ENCODE measurements around the gene CLSTN2.

CLSTN2 gene

DNA sequence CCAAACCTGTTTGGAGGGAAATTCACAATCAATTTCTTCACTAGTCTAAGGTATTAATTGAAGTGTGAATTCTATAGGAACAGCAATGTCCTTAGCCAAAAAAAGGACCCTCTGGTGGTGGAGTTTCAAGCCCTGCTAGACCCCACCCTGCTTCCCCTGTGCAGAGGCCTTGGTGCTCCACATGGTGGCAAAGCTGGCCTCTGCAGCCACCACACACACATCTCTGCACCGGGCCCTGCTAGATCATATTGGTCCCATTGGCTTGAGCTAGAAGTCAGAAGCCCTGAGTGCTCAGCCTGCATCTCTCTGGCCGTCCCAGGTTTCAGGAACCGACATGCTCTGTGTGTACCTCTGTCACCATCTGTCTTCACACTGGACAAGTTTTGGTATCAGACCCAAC lies 522.0 kb downstream of the CLSTN2 start:
- H3K4me3 ChIP-seq (ENCODE audit: low read depth, low read length), result no peak overlapping the region
- TF ChIP-seq, protein P1, sequence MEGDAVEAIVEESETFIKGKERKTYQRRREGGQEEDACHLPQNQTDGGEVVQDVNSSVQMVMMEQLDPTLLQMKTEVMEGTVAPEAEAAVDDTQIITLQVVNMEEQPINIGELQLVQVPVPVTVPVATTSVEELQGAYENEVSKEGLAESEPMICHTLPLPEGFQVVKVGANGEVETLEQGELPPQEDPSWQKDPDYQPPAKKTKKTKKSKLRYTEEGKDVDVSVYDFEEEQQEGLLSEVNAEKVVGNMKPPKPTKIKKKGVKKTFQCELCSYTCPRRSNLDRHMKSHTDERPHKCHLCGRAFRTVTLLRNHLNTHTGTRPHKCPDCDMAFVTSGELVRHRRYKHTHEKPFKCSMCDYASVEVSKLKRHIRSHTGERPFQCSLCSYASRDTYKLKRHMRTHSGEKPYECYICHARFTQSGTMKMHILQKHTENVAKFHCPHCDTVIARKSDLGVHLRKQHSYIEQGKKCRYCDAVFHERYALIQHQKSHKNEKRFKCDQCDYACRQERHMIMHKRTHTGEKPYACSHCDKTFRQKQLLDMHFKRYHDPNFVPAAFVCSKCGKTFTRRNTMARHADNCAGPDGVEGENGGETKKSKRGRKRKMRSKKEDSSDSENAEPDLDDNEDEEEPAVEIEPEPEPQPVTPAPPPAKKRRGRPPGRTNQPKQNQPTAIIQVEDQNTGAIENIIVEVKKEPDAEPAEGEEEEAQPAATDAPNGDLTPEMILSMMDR (IDR thresholded peaks at IDR 0.05; ENCODE audit: insufficient read depth, low read depth, low read length, missing control alignments), result no peak
- no peak for DNase-seq (ENCODE audit: low read depth)

DNA sequence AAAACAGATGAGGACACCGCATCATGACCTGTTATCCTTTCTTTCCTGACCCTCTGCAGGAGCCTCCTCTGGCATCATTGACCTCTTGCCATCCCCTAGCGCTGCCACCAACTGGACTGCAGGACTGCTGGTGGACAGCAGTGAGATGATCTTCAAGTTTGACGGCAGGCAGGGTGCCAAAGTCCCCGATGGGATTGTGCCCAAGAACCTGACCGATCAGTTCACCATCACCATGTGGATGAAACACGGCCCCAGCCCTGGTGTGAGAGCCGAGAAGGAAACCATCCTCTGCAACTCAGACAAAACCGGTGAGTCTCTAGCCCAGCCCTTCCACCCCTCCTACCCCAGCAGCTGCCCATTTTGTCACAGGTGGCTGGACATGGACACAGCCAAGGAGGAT lies 524.5 kb downstream of the CLSTN2 start:
- H3K4me3 ChIP-seq (ENCODE audit: low read depth, low read length), result no peak overlapping the region
- no peak for DNase-seq (ENCODE audit: low read depth)
- TF ChIP-seq, protein P1 (IDR thresholded peaks at IDR 0.05; ENCODE audit: insufficient read depth, low read depth, low read length, missing control alignments), result no peak

DNA sequence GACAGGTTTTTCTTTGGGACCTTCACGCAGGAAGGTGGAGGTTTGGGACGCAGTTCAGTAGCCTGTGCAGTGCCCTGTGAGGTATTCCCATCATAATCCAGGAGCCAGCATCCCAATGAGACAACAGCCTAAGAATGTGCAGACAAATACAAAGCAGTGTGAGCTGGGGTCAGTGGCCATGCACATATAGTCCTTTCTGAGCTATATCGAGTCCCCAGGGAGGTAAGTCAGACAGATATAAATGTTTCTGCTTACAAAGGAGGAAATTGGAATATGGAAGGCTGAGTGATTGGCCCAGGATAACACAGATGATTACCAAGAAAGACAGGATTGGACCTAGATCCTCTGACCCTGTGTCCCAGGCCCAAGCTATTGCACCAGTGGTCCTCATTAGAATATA lies 526.3 kb downstream of the CLSTN2 start:
- no peak overlapping the region for H3K4me3 ChIP-seq (ENCODE audit: low read depth, low read length)
- no peak for DNase-seq (ENCODE audit: low read depth)
- TF ChIP-seq, protein P1 (IDR thresholded peaks at IDR 0.05; ENCODE audit: insufficient read depth, low read depth, low read length, missing control alignments), result no peak

DNA sequence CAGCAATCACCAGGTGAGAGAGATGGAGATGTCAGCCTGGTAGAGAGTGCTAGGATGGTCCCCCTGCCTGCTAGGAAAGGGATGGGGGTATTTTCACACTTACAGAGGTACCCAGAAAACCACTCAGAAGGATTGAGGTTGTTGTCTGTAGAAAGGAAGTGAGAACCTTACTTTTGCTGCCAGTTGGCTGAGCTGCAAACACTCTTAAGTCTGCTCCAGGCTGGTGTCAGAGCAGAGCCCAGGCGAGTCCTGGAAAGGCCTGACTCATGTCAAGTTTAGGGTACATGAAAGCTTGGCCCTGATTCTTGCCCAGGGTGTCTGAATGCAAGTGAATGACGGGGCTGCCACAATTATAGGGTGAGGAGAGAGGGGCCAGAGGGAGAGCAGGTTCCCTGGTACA lies 528.4 kb downstream of the CLSTN2 start:
- H3K4me3 ChIP-seq (ENCODE audit: low read depth, low read length), result no peak overlapping the region
- DNase-seq (ENCODE audit: low read depth), result no peak
- TF ChIP-seq, protein P1 (IDR thresholded peaks at IDR 0.05; ENCODE audit: insufficient read depth, low read depth, low read length, missing control alignments), result no peak

DNA sequence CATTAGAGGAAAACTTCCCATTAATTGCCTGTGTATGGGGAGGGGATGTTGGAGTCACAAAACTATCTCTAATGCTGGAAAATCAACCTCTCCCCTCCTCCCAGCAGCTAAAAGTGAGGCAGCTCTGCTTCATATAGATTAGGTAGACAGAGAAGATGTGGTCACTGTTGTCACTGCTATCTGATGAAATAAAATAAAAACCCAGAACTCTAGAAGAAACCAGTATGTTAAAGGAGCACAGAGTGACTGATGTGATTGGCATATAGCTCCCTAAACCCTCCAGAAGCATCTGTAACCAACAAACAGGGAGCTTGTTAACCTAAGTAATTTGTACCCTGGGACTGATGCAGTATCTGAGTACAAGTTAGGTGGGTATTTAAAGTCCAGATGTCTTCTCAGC lies 531.0 kb downstream of the CLSTN2 start:
- no peak for DNase-seq (ENCODE audit: low read depth)
- TF ChIP-seq, protein P1 (IDR thresholded peaks at IDR 0.05; ENCODE audit: insufficient read depth, low read depth, low read length, missing control alignments), result no peak
- H3K4me3 ChIP-seq (ENCODE audit: low read depth, low read length), result no peak overlapping the region

DNA sequence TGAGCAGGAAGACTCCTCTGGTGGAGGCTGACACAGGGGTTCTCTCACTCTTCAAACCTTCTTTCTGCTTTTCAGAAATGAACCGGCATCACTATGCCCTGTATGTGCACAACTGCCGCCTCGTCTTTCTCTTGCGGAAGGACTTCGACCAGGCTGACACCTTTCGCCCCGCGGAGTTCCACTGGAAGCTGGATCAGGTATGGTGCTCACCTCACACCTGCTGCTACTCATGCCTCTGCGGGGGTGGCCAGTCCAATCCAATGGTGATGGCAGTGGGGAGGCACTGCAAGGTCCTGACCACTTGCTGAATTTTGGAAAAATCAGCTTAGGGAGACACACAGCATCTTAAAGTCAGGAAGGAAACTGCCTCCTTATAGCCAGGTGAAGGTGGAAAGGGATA lies 531.5 kb downstream of the CLSTN2 start:
- no peak overlapping the region for H3K4me3 ChIP-seq (ENCODE audit: low read depth, low read length)
- no peak for DNase-seq (ENCODE audit: low read depth)
- TF ChIP-seq, protein P1 (IDR thresholded peaks at IDR 0.05; ENCODE audit: insufficient read depth, low read depth, low read length, missing control alignments), result no peak

DNA sequence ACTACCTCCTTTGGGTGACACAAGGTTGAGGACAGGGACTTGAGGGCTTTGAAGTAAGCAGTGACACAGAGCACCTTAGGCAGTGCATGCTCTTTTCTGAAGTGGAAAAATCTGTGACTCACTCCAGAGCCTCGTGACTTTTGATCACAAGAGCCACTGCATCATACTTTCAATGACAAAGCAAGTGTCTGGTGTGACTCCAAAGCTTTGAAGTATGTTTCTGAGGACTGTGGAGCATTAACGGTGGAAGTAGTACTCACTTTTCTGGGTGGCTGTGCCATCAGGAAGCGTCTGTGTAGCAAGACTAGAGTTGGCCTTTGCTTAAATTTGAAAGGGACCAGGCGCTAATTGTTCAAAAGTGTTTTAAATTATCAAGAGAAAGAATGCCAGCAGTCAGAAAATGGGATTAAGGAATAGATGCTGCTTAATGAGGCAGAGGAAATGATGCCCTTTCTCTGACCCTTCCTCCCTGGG lies 532.2 kb downstream of the CLSTN2 start:
- TF ChIP-seq, protein P1 (IDR thresholded peaks at IDR 0.05; ENCODE audit: insufficient read depth, low read depth, low read length, missing control alignments), result no peak
- no peak overlapping the region for H3K4me3 ChIP-seq (ENCODE audit: low read depth, low read length)
- no peak for DNase-seq (ENCODE audit: low read depth)
